AG09309 (cell line): ENCODE data around the gene MYO1D.

Source experiments
- DNase-seq: peaks from one replicate; pipeline ENCODE4 v3.0.0-alpha.2; 2010; ENCODE audit warnings: low read depth
- H3K4me3 ChIP-seq: 2 replicates; pipeline ENCODE4 v1.5.1; 2011; ENCODE audit warnings: mild to moderate bottlenecking, low read depth, low read length, moderate library complexity; ENCODE audit not compliant: control insufficient read depth
- CTCF ChIP-seq: IDR thresholded peaks from 2 replicates; pipeline ENCODE4 v1.5.1; 2011; ENCODE audit warnings: mild to moderate bottlenecking, low read depth, low read length, inconsistent platforms; ENCODE audit not compliant: insufficient read depth, control insufficient read depth; ENCODE audit errors: missing control alignments

Gene MYO1D

GRCh38 chr17:32513579-32513978 lies 363.3 kb downstream of the MYO1D start:
- no peak for DNase-seq
- TF ChIP-seq CTCF = no peak
- H3K4me3 ChIP-seq = no peak overlapping the region

DNA sequence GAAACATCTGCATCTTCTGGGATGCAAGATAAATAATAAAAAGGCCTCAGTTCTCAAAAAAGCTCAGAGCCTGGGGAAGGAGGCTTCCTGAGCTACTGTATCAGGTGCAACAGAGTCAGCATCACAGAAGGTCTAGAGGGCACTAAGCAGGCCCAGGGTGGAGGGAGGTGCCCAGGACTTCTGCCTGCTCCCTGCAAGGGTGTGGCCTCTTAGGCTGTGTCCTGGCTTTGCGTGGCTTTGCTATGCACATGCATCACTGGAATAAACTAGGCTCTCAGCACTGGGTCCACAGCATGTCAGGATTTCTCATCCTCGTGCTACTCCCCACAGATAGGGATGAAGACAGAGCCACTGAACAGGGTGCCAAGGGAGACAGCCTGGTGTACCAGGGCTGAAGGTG lies 364.6 kb downstream of the MYO1D start:
- no peak for TF ChIP-seq CTCF
- no peak for DNase-seq

DNA sequence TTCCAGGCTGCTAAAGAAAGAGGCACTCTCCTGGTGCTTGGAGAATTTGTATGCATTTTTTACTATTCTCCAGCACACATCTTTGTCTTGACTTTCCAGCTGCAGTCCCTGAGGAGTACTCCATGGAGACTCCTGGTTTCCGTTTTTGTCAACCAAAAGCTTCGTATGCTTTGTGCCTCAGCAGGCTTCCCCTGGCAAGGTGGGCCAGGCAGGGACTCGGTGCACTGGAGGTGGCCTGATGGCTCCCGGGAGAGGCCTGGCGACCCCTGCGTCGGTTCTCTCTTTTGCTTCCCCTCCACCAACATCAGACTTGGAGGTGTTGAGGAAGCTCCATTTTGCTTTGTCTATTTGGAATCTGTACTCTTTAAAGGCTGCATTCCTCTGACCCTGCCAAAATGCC lies 366.5 kb downstream of the MYO1D start:
- H3K4me3 ChIP-seq = no peak overlapping the region
- no peak for DNase-seq
- TF ChIP-seq CTCF = no peak

More for the DNA sequence above, 364.6 kb downstream of the MYO1D start:
- H3K4me3 ChIP-seq = no peak overlapping the region

GRCh38 chr17:32508926-32509325 lies 368.0 kb downstream of the MYO1D start:
- no peak for TF ChIP-seq CTCF
- H3K4me3 ChIP-seq = no peak overlapping the region
- no peak for DNase-seq

- no peak overlapping the region for H3K4me3 ChIP-seq
- TF ChIP-seq CTCF = no peak
- DNase-seq = no peak
Observed at GRCh38 chr17:32504166-32504990, 372.5 kb downstream of the MYO1D start.

DNA sequence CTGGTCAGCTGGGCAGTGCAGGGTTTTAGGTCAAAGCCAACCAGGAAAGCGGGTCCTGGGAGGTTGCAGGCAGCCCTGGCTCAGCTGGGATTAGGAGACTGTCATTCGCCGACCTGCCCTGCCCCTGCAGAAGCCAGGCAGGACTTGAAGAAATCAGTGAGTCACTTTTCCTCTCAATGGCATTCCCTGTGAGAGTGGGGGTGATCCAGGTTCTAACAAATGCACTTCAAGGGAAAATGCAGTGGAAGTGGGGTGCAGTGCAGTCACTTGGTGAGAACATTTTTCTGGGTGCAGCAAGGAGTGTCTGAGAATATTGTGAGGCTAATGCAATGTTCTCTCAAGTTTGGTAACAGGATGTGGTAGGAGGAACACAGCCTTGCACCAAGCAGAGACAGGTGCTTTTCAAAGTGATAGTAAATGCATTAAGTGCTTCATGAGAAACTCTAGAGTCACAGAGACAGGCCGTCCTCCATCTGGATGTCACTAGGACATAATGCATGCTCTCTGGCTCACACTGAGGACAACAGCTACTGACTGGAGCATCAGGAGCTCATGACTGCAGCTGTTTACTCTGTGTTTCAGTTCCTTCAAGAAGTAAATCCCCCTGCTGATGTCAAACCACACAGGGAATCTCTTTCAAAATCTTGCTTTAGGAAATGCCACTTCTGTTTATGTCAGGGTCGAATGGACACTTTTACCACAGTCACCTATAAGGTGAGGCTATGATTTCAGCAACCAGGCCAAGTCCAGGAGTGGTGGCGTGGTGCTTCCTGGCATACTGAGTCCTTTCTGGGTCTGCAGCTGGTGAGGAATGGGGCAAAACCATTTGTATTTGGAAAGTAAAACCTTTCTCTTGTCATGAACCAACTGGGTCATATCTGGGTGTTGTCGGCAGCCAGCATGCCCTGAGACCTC lies 373.4 kb downstream of the MYO1D start:
- DNase-seq = no peak
- no peak overlapping the region for H3K4me3 ChIP-seq
- TF ChIP-seq CTCF = no peak
